ENCODE measurements around the gene MARK3. TPM values are rescaled to one million over a fixed set of nuclear protein-coding genes. Genes with fewer than 3 reads are reported as not detected.

MARK3 gene
- total RNA-seq, 1 donor from 2014 or later = 138 TPM

- Mint-ChIP-seq H3K27ac (no peak overlapping the region), H3K9me3 (ENCODE audit: low read depth) (no peaks in the 10 kb centered on the region), H3K4me3 (ENCODE audit: low read depth) (no peak overlapping the region), H3K27me3 (peaks cover 31% of the 10 kb centered on the region), H3K36me3 (ENCODE audit: insufficient read depth) (no peaks in the 10 kb centered on the region), H3K4me1 (ENCODE audit: low read depth) (no peaks in the 10 kb centered on the region)
- TF ChIP-seq CTCF (IDR thresholded peaks at IDR 0.05; ENCODE audit: unreplicated experiment) = no peak
- no peak for DNase-seq (ENCODE audit: low spot score, unreplicated experiment)
Measured at GRCh38 chr14:103377522-103378037, 7.6 kb upstream of the MARK3 start.

- H3K27ac Mint-ChIP-seq = no peak overlapping the region
- no peak for TF ChIP-seq CTCF (IDR thresholded peaks at IDR 0.05; ENCODE audit: unreplicated experiment)
- no peaks in the 10 kb centered on the region for H3K4me1 Mint-ChIP-seq (ENCODE audit: low read depth)
- peaks cover 34% of the 10 kb centered on the region for H3K27me3 Mint-ChIP-seq
- no peaks in the 10 kb centered on the region for H3K36me3 Mint-ChIP-seq (ENCODE audit: insufficient read depth)
- H3K9me3 Mint-ChIP-seq (ENCODE audit: low read depth) = no peaks in the 10 kb centered on the region
- no peak for DNase-seq (ENCODE audit: low spot score, unreplicated experiment)
- no peak overlapping the region for H3K4me3 Mint-ChIP-seq (ENCODE audit: low read depth)
Measured at GRCh38 chr14:103378038-103378854, 7.0 kb upstream of the MARK3 start.

- Mint-ChIP-seq H3K27ac (no peak overlapping the region), H3K4me3 (ENCODE audit: low read depth) (no peak overlapping the region), H3K9me3 (ENCODE audit: low read depth) (no peaks in the 10 kb centered on the region), H3K4me1 (ENCODE audit: low read depth) (no peaks in the 10 kb centered on the region), H3K27me3 (peaks cover 24% of the 10 kb centered on the region), H3K36me3 (ENCODE audit: insufficient read depth) (no peaks in the 10 kb centered on the region)
- no peak for TF ChIP-seq CTCF (IDR thresholded peaks at IDR 0.05; ENCODE audit: unreplicated experiment)
- no peak for DNase-seq (ENCODE audit: low spot score, unreplicated experiment)
Measured at GRCh38 chr14:103380719-103381377, 4.4 kb upstream of the MARK3 start.

GRCh38 chr14:103382376-103382775 lies 2.8 kb upstream of the MARK3 start:
- Mint-ChIP-seq H3K27me3 (peaks cover 24% of the 10 kb centered on the region), H3K9me3 (ENCODE audit: low read depth) (no peaks in the 10 kb centered on the region), H3K36me3 (ENCODE audit: insufficient read depth) (no peaks in the 10 kb centered on the region), H3K27ac (no peak overlapping the region), H3K4me1 (ENCODE audit: low read depth) (peaks cover 7% of the 10 kb centered on the region), H3K4me3 (ENCODE audit: low read depth) (no peak overlapping the region)
- DNase-seq (ENCODE audit: low spot score, unreplicated experiment) = no peak
- TF ChIP-seq CTCF (IDR thresholded peaks at IDR 0.05; ENCODE audit: unreplicated experiment) = no peak

GRCh38 chr14:103384450-103385151 lies 614 bp upstream of the MARK3 start:
- DNase-seq (ENCODE audit: low spot score, unreplicated experiment) = no peak
- Mint-ChIP-seq H3K4me3 (ENCODE audit: low read depth) (peak overlapping the region; percentile 85), H3K9me3 (ENCODE audit: low read depth) (no peaks in the 10 kb centered on the region), H3K27ac (peak overlapping the region; percentile 89), H3K4me1 (ENCODE audit: low read depth) (peaks cover 15% of the 10 kb centered on the region), H3K27me3 (peaks cover 19% of the 10 kb centered on the region), H3K36me3 (ENCODE audit: insufficient read depth) (no peaks in the 10 kb centered on the region)
- no peak for TF ChIP-seq CTCF (IDR thresholded peaks at IDR 0.05; ENCODE audit: unreplicated experiment)
